Smooth muscle cell (in vitro differentiated cells): ENCODE data around the gene ONECUT3. TPM values are rescaled to one million over a fixed set of nuclear protein-coding genes. Genes with fewer than 3 reads are reported as not detected.

ENCODE experiments used
- DNase-seq: peaks from one replicate; lab custom pipeline; 2025; ENCODE audit not compliant: unreplicated experiment; lab: John Stamatoyannopoulos, UW
- H2AFZ ChIP-seq: fragments of 200-600 bp; sonication (generic); 2 replicates; pipeline ENCODE4 v1.6.0; 2016; ENCODE audit warnings: antibody characterized with exemption, low read depth, mild to moderate bottlenecking
- H3F3A ChIP-seq: fragments of 200-600 bp; sonication (generic); 2 replicates; pipeline ENCODE4 v1.6.0; 2017; ENCODE audit warnings: antibody characterized with exemption, low read depth
- H3K27ac ChIP-seq: fragments of 200-600 bp; sonication (generic); 2 replicates; pipeline ENCODE4 v1.5.1; 2016; ENCODE audit warnings: low read depth, mild to moderate bottlenecking
- H3K27me3 ChIP-seq: fragments of 200-600 bp; sonication (generic); 2 replicates; pipeline ENCODE4 v1.6.1; 2016; ENCODE audit warnings: low read depth, mild to moderate bottlenecking
- H3K36me3 ChIP-seq: fragments of 200-600 bp; sonication (generic); 2 replicates; pipeline ENCODE4 v1.5.1; 2016; ENCODE audit warnings: low read depth
- H3K4me1 ChIP-seq: fragments of 200-600 bp; sonication (generic); 2 replicates; pipeline ENCODE4 v1.5.1; 2016; ENCODE audit warnings: low read depth
- H3K4me2 ChIP-seq: fragments of 200-600 bp; sonication (generic); 2 replicates; pipeline ENCODE4 v1.6.0; 2016; ENCODE audit warnings: mild to moderate bottlenecking
- H3K4me3 ChIP-seq: fragments of 200-600 bp; sonication (generic); 2 replicates; pipeline ENCODE4 v1.5.1; 2016; ENCODE audit warnings: mild to moderate bottlenecking
- H3K79me2 ChIP-seq: fragments of 200-600 bp; sonication (generic); 2 replicates; pipeline ENCODE4 v1.6.0; 2016; ENCODE audit warnings: low read depth, mild to moderate bottlenecking
- H3K9ac ChIP-seq: fragments of 200-600 bp; sonication (generic); 2 replicates; pipeline ENCODE4 v1.6.0; 2016; ENCODE audit warnings: low read depth
- H3K9me3 ChIP-seq: fragments of 200-600 bp; sonication (generic); replicated peaks from 2 replicates; pipeline ENCODE4 v1.5.1; 2016; ENCODE audit warnings: low read depth
- H4K20me1 ChIP-seq: fragments of 200-600 bp; sonication (generic); 2 replicates; pipeline ENCODE4 v1.6.0; 2016; ENCODE audit warnings: low read depth
- CTCF ChIP-seq: fragments of 200-600 bp; sonication (generic); IDR thresholded peaks from 2 replicates; pipeline ENCODE4 v1.5.1; 2017; ENCODE audit warnings: borderline replicate concordance, mild to moderate bottlenecking, antibody characterized with exemption; ENCODE audit not compliant: insufficient read depth, poor library complexity, severe bottlenecking
- WGBS: methylation state at CpG from one replicate; pipeline ENCODE4 v1.1.7; 2016; ENCODE audit warnings: low lambda C conversion rate; 5-methylcytosine and 5-hydroxymethylcytosine counted together
- polyA plus RNA-seq: library from polyadenylated mRNA; unstranded; fragments of >200 nt; fragmentation: Nextera tagmentation; extraction: Ambion mirVana; gene quantifications from 2 replicates; pipeline ENCODE4 v1.2.1, GENCODE V29; 2016
- total RNA-seq: library from RNA; depleted of rRNA; stranded (reverse); fragments of >200 nt; gene quantifications from 2 replicates; pipeline ENCODE4 v1.2.3, GENCODE V29; 2014

The ONECUT3 gene
- total and polyA plus RNA-seq, 2 experiments from 2014 or later, result not detected

DNA sequence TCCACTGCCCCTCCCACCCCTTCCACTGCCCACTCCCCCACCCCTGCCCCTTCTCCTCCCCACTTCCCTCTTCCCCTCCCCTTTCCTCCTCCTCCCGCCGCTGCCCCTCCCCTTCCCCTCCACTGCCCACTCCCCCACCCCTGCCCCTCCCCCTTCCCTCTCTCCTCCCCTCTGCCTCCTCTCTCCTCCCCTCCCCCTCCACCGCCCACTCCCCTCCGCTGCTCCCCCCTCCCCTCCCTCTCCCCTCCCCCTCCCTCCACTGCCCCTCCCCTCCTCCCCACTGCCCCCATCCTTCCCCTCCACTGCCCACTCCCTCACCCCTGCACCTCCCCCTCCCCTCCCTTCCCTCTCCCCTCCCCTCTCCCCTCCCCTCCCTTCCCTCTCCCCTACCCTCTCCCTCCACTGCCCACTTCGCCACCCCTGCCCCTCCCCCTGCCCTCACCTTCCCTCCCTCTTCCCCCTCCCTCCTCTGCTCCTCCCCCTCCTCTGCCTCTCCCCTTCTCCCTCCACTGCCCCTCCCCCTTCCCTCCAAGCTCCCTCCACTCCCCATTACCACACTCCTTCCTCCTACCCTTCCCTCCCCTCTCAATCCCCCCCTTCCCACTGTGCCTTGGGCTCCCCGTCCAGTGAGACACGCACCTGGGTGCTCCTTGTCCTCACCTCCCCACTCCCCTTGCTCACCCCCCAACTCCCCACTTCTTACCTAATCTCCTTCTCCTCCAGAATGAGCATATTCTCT lies 36.9 kb downstream of the ONECUT3 start:
- peaks cover 19% of the 10 kb centered on the region for H3K27me3 ChIP-seq
- no peaks in the 10 kb centered on the region for H3K79me2 ChIP-seq
- TF ChIP-seq CTCF, result no peak
- no peaks in the 10 kb centered on the region for H3K36me3 ChIP-seq
- no peak for DNase-seq
- no peaks in the 10 kb centered on the region for H3K4me1 ChIP-seq
- H4K20me1 ChIP-seq, result no peaks in the 10 kb centered on the region
- H2AFZ ChIP-seq, result no peak overlapping the region
- H3K4me3 ChIP-seq, result no peak overlapping the region
- H3K27ac ChIP-seq, result no peak overlapping the region
- WGBS, result 0% methylated on average over 1 of the region's 7 CpGs
- no peak overlapping the region for H3K4me2 ChIP-seq
- no peaks in the 10 kb centered on the region for H3K9me3 ChIP-seq
- H3K9ac ChIP-seq, result no peak overlapping the region
- no peaks in the 10 kb centered on the region for H3F3A ChIP-seq

DNA sequence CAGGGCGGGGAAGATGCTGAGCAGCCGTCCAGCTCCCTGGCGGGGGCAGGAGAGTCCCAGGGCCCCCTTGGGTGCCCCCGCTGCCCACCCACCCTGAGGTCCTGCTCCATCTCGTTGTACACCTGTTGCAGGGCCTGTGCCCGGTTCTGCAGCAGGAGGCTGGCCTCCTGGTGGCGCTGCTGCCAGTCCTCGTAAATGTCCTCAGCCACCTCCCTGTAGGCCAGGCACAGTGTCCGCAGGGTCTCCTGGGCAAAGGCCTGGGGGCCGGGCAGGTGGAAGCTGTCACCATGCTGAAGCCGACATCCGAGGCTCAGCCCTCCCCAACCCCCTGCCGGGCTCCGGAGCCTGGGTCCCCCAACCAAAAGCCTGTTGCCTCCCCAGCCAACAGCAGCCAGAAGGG lies 38.6 kb downstream of the ONECUT3 start:
- H2AFZ ChIP-seq, result no peak overlapping the region
- no peak overlapping the region for H3K4me2 ChIP-seq
- no peak overlapping the region for H3K9ac ChIP-seq
- H3K27ac ChIP-seq, result no peak overlapping the region
- WGBS, result 79% methylated on average over 11 of the region's 14 CpGs
- H3K9me3 ChIP-seq, result no peaks in the 10 kb centered on the region
- H3K4me3 ChIP-seq, result no peak overlapping the region
- no peaks in the 10 kb centered on the region for H3F3A ChIP-seq
- H3K27me3 ChIP-seq, result peaks cover 17% of the 10 kb centered on the region
- TF ChIP-seq CTCF, result no peak
- no peaks in the 10 kb centered on the region for H4K20me1 ChIP-seq
- H3K79me2 ChIP-seq, result no peaks in the 10 kb centered on the region
- DNase-seq, result no peak
- no peaks in the 10 kb centered on the region for H3K4me1 ChIP-seq
- no peaks in the 10 kb centered on the region for H3K36me3 ChIP-seq

DNA sequence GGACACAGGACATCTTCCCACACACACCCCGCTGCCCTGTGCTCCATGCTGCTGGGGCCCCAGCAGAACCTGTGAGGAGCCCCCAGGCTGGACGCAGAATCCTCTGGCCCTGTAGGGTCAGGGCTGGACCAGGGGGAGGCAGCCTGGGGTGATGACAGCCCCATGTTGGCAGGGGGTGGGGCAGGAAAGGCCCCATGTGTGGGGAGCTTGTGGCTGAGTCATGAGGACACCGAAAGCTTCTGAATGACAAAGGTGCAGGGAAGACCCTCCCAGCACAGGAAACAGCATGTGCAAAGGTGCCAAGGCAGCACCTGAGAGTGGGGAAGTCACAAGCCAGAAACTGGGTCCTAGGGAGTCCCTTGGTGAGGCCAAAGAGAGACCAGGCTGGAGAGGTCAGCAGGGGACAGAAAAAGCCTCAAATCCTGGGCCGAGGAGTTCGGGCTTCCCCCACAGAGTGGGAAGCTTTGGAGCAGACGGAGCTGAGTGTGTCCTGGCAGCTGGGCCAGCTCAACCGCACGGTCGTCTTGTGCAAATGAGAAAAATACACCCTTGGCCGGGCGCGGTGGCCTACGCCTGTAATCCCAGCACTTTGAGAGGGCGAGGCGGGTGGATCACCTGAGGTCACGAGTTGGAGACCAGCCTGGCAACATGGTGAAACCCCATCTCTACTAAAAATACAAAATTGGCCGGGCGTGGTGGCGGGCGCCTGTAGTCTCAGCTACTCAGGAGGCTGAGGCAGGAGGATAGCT lies 41.3 kb downstream of the ONECUT3 start:
- TF ChIP-seq CTCF, result no peak
- no peaks in the 10 kb centered on the region for H4K20me1 ChIP-seq

More for the DNA sequence above, 41.3 kb downstream of the ONECUT3 start:
- H3K79me2 ChIP-seq, result no peaks in the 10 kb centered on the region
- H3F3A ChIP-seq, result no peaks in the 10 kb centered on the region
- no peaks in the 10 kb centered on the region for H3K4me1 ChIP-seq
- no peak overlapping the region for H3K27ac ChIP-seq
- H3K27me3 ChIP-seq, result peaks cover 2% of the 10 kb centered on the region
- H3K4me3 ChIP-seq, result no peak overlapping the region
- H3K4me2 ChIP-seq, result no peak overlapping the region
- H3K9ac ChIP-seq, result no peak overlapping the region
- DNase-seq, result no peak
- no peaks in the 10 kb centered on the region for H3K36me3 ChIP-seq
- H3K9me3 ChIP-seq, result no peaks in the 10 kb centered on the region
- 85% methylated on average over 20 of the region's 20 CpGs for WGBS
- H2AFZ ChIP-seq, result no peak overlapping the region
